ENCODE results near the gene GMFB. TPM values are rescaled to one million over a fixed set of nuclear protein-coding genes. Genes with fewer than 3 reads are reported as not detected.
"Not testable (repeated sequence)": the region's sequence is repeated elsewhere in the genome, so short reads cannot be mapped to it uniquely, and the experiment has no call there.

GMFB gene
- total and polyA plus RNA-seq, 9 of the 15 experiments (the other 6 are each of a cell fraction or from before 2014, with no cell fraction given): 14.0 to 31.7 (median 20.5) TPM

DNA sequence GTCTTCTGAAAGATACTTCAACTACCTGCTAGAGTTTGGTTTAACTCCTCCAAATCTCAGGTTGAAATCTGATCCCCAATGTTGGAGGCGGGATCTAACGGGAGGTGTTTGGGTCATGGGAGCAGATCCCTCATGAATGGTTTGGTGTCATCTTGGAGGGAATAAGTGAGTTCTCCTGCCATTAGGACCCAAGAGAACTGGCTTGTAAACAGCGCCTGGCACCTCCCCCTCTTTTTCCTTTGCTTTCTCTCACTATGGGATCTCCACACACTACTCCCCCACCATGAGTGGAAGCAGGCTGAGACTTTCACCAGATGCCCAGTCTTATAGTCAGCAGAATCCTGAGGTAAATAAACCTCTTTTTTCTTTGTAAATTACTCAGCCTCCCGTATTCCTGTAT lies 50.1 kb downstream of the GMFB start:
- ATAC-seq: 0 out of 3 replicates have a peak, but pooled peaks have one; percentile 8
- H3K9ac ChIP-seq (ENCODE audit: insufficient read depth in 1 of 2, low read depth in 2 of 2, low read length in 2 of 2): no peak overlapping the region
- peak overlapping the region; percentile 6; the same call in 1 of the 2 replicates for H3K4me2 ChIP-seq (ENCODE audit: insufficient read depth, low read length)
- no peaks in the 10 kb centered on the region for H3K9me1 ChIP-seq (ENCODE audit: control insufficient read depth, insufficient read depth, low read length)
- no TSS peak for BruUV-seq (replicated peaks)
- H3K4me1 ChIP-seq (replicated peaks in 1 of 2; ENCODE audit: control insufficient read depth in 2 of 2, insufficient read depth in 2 of 2, low read length in 2 of 2): peaks cover 10 to 25% of the 10 kb centered on the region in 2 experiments; a peak in 4 of 5 replicates
- no peak overlapping the region for H3K27ac ChIP-seq (ENCODE audit: extremely low read depth, low read depth, low read length)
- no peak overlapping the region for H3K4me3 ChIP-seq
- TF ChIP-seq SMAD2 (IDR thresholded peaks at IDR 0.05; ENCODE audit: low read depth, low read length): no peak
- peak; percentile 66 for TF ChIP-seq ZNF766 (CRISPR knock-in tag; conservative IDR thresholded peaks at IDR 0.05)
- peaks cover 17% of the 10 kb centered on the region for H3K36me3 ChIP-seq (ENCODE audit: control insufficient read depth, insufficient read depth, low read length)
- in situ Hi-C loops (cut with MboI): no loop called here
- intact Hi-C loops (cut with micrococcal nuclease): no loop called here
- no peak for FAIRE-seq
- H3K9me3 ChIP-seq (replicated peaks; ENCODE audit: control insufficient read depth, insufficient read depth, low read depth, low read length): no peaks in the 10 kb centered on the region
- WGBS (ENCODE audit: insufficient coverage, low coverage, missing lambda C conversion rate): 73% methylated on average over 2 of the region's 4 CpGs
- no peak overlapping the region for H2AFZ ChIP-seq (ENCODE audit: low read depth, low read length)
- CTCF ChIA-PET (ENCODE audit: low intra/inter-chr PET ratio): no interaction called here
- POLR2A ChIA-PET: interaction anchor here (1.2 kb wide), 1 partner anchor 13 kb away, joined by 3 read pairs; no protein-coding TSS in a partner anchor
- peak in 1 of 4 experiments; percentile 5 for DNase-seq (ENCODE audit: extremely low read depth in 1 of 4, low spot score in 3 of 4)
- no peaks in the 10 kb centered on the region for H4K20me1 ChIP-seq (replicated peaks; ENCODE audit: control insufficient read depth, insufficient read depth, low read length)
- peaks cover 75% of the 10 kb centered on the region for H3K79me2 ChIP-seq (ENCODE audit: control insufficient read depth, insufficient read depth, low read length)
- no peaks in the 10 kb centered on the region for H3K27me3 ChIP-seq (ENCODE audit: control insufficient read depth in 2 of 2, insufficient read depth in 2 of 2, low read length in 2 of 2)

- H3K27ac ChIP-seq (ENCODE audit: extremely low read depth, low read depth, low read length); in situ Hi-C loops (cut with MboI); H4K20me1 ChIP-seq (replicated peaks; ENCODE audit: control insufficient read depth, insufficient read depth, low read length); H3K27me3 ChIP-seq (ENCODE audit: control insufficient read depth in 2 of 2, insufficient read depth in 2 of 2, low read length in 2 of 2); H2AFZ ChIP-seq (ENCODE audit: low read depth, low read length); H3K4me2 ChIP-seq (ENCODE audit: insufficient read depth, low read length); CTCF ChIA-PET (ENCODE audit: low intra/inter-chr PET ratio); H3K9ac ChIP-seq (ENCODE audit: insufficient read depth in 1 of 2, low read depth in 2 of 2, low read length in 2 of 2); FAIRE-seq; H3K4me3 ChIP-seq; H3K9me3 ChIP-seq (replicated peaks; ENCODE audit: control insufficient read depth, insufficient read depth, low read depth, low read length); intact Hi-C loops (cut with micrococcal nuclease); BruUV-seq (replicated peaks); DNase-seq (ENCODE audit: extremely low read depth in 1 of 4, low spot score in 3 of 4); H3K9me1 ChIP-seq (ENCODE audit: control insufficient read depth, insufficient read depth, low read length); ATAC-seq: not testable (repeated sequence)
- 54% methylated on average over 2 of the region's 4 CpGs for WGBS (ENCODE audit: insufficient coverage, low coverage, missing lambda C conversion rate)
- H3K36me3 ChIP-seq (ENCODE audit: control insufficient read depth, insufficient read depth, low read length): peaks cover 19% of the 10 kb centered on the region
- POLR2A ChIA-PET: interaction anchor here (0.6 to 1.2 kb wide), 2 partner anchors 13 to 112 kb away, joined by 3 read pairs; no protein-coding TSS in a partner anchor
- H3K79me2 ChIP-seq (ENCODE audit: control insufficient read depth, insufficient read depth, low read length): peaks cover 82% of the 10 kb centered on the region
- peaks cover 10 to 25% of the 10 kb centered on the region in 2 experiments; a peak in 4 of 5 replicates for H3K4me1 ChIP-seq (replicated peaks in 1 of 2; ENCODE audit: control insufficient read depth in 2 of 2, insufficient read depth in 2 of 2, low read length in 2 of 2)
Observed at GRCh38 chr14:54437954-54438353, 50.8 kb downstream of the GMFB start.
